Measurements from ENCODE around the gene SMOC2.
"Not testable (repeated sequence)": the region's sequence is repeated elsewhere in the genome, so short reads cannot be mapped to it uniquely, and the experiment has no call there.

SMOC2 gene

GRCh38 chr6:168601111-168601510 is 160.1 kb downstream of the SMOC2 start:
- no peak for DNase-seq (ENCODE audit: low read depth in 2 of 2)

GRCh38 chr6:168601546-168601945 is 160.6 kb downstream of the SMOC2 start:
- no peak for DNase-seq (ENCODE audit: low read depth in 2 of 2)

GRCh38 chr6:168602576-168602975 is 161.6 kb downstream of the SMOC2 start:
- no peak for DNase-seq (ENCODE audit: low read depth in 2 of 2)

GRCh38 chr6:168603234-168603633 is 162.2 kb downstream of the SMOC2 start:
- DNase-seq (ENCODE audit: low read depth in 2 of 2), result no peak

GRCh38 chr6:168605964-168606363 is 165.0 kb downstream of the SMOC2 start:
- DNase-seq (ENCODE audit: low read depth in 2 of 2), result no peak

GRCh38 chr6:168606722-168607121 is 165.7 kb downstream of the SMOC2 start:
- no peak for DNase-seq (ENCODE audit: low read depth in 2 of 2)

GRCh38 chr6:168607272-168608112 is 166.5 kb downstream of the SMOC2 start:
- DNase-seq (ENCODE audit: low read depth in 2 of 2), result no peak

- DNase-seq (ENCODE audit: low read depth in 2 of 2), result no peak
These were observed 167.1 kb downstream of the SMOC2 start for GRCh38 chr6:168608113-168608400.

- no peak for DNase-seq (ENCODE audit: low read depth in 2 of 2)
These were observed 168.2 kb downstream of the SMOC2 start for GRCh38 chr6:168609026-168609685.

GRCh38 chr6:168609914-168610490 is 169.0 kb downstream of the SMOC2 start:
- DNase-seq (ENCODE audit: low read depth in 2 of 2), result no peak

GRCh38 chr6:168610966-168611365 is 170.0 kb downstream of the SMOC2 start:
- not testable (repeated sequence) for DNase-seq (ENCODE audit: low read depth in 2 of 2)

- DNase-seq (ENCODE audit: low read depth in 2 of 2), result no peak
These were observed 170.7 kb downstream of the SMOC2 start for GRCh38 chr6:168611691-168612090.

- no peak for DNase-seq (ENCODE audit: low read depth in 2 of 2)
These were observed 171.6 kb downstream of the SMOC2 start for GRCh38 chr6:168612586-168612985.

GRCh38 chr6:168615837-168616236 is 174.9 kb downstream of the SMOC2 start:
- no peak for DNase-seq (ENCODE audit: low read depth in 2 of 2)

GRCh38 chr6:168616816-168617765 is 176.1 kb downstream of the SMOC2 start:
- DNase-seq (ENCODE audit: low read depth in 2 of 2), result no peak

- no peak for DNase-seq (ENCODE audit: low read depth in 2 of 2)
These were observed 177.7 kb downstream of the SMOC2 start for GRCh38 chr6:168618546-168619315.

GRCh38 chr6:168619560-168620314 is 178.8 kb downstream of the SMOC2 start:
- DNase-seq (ENCODE audit: low read depth in 2 of 2), result peak in 1 of 2 donors; percentile 19

GRCh38 chr6:168620578-168620977 is 179.6 kb downstream of the SMOC2 start:
- no peak for DNase-seq (ENCODE audit: low read depth in 2 of 2)

GRCh38 chr6:168623736-168624135 is 182.8 kb downstream of the SMOC2 start:
- no peak for DNase-seq (ENCODE audit: low read depth in 2 of 2)

- DNase-seq (ENCODE audit: low read depth in 2 of 2), result no peak
These were observed 183.6 kb downstream of the SMOC2 start for GRCh38 chr6:168624540-168624939.
